Thyroid gland (tissue), 4 donors: Measurements from ENCODE around the gene RAC2.

Experiments used
- CTCF ChIP-seq, 6 experiments: fragments of 200-600 bp in 3 of 6; fragments of 450-650 bp in 3 of 6; sonication (generic) in 3 of 6; IDR thresholded peaks; one replicate each; pipeline ENCODE4 v1.5.1; 2016 to 2019; ENCODE audit warnings: antibody characterized with exemption in 6 of 6, mild to moderate bottlenecking in 2 of 6, inconsistent platforms in 1 of 6, moderate library complexity in 1 of 6
- POLR2A ChIP-seq, 2 donors: fragments of 450-650 bp; IDR thresholded peaks; one replicate each; pipeline ENCODE4 v1.6.1; 2017; ENCODE audit warnings: antibody characterized with exemption in 2 of 2, mild to moderate bottlenecking in 2 of 2, moderate library complexity in 1 of 2

GRCh38 chr22:37220543-37220981 lies 23.5 kb downstream of the RAC2 start:
- TF ChIP-seq CTCF (IDR thresholded peaks at IDR 0.05) (no peak), POLR2A (IDR thresholded peaks at IDR 0.05) (no peak)
